Measurements from ENCODE around the gene SPOCK1. TPM values are rescaled to one million over a fixed set of nuclear protein-coding genes. Genes with fewer than 3 reads are reported as not detected.
A peak's percentile ranks its signal among the peaks of the same experiment; 100 is the strongest.
"Not testable (repeated sequence)": the region's sequence is repeated elsewhere in the genome, so short reads cannot be mapped to it uniquely, and the experiment has no call there.

The SPOCK1 gene
- total RNA-seq, 1 experiment from 2014 or later, result 29.1 TPM

DNA sequence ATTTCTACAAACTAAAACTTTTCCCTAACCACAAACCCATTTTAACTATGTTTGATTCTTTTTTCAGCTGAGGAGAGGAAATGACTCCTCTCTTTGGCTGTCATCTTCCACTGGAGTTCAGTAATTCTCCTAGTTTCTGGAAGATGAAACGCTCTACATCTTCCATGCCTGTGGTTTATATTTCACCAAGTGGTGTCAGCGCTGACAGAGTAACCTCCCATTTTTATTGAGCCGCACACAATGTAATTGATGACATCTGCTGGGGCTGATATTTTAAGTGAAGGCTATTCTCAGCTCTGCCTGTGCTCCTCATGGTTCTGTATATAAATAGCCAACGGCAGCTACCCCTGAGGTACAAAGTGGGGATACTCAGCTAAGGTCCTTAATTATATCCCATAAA, 234.6 kb downstream of the SPOCK1 start:
- peak; percentile 89 for DNase-seq (ENCODE audit: low read depth)

DNA sequence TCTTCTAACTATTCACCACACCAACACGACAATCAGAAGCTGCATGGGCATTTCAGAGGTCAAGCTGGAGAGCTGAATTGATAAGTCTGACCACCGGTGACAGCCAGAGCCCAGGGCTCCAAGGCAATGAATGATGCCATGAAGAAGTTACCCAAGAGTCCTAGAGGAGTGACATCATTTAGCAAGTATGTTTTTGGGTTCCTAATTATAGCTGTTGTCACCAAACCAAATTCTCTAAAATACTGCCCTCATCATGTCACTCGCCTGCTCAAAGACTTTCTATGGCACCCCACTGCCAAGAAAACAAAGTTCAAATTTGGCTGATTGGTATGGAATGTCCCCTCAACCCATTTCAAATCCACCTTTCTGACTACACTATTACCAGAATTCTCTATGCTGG, 235.1 kb downstream of the SPOCK1 start:
- peak; percentile 66 for DNase-seq (ENCODE audit: low read depth)

- no peak for DNase-seq (ENCODE audit: low read depth)
Observed at GRCh38 chr5:137263371-137264005, 235.6 kb downstream of the SPOCK1 start.

- no peak for DNase-seq (ENCODE audit: low read depth)
Observed at GRCh38 chr5:137262818-137263217, 236.3 kb downstream of the SPOCK1 start.

GRCh38 chr5:137260820-137261695, 238.1 kb downstream of the SPOCK1 start:
- no peak for DNase-seq (ENCODE audit: low read depth)

GRCh38 chr5:137259115-137259514, 240.0 kb downstream of the SPOCK1 start:
- not testable (repeated sequence) for DNase-seq (ENCODE audit: low read depth)

GRCh38 chr5:137254119-137255090, 244.7 kb downstream of the SPOCK1 start:
- DNase-seq (ENCODE audit: low read depth), result peak; percentile 90

DNA sequence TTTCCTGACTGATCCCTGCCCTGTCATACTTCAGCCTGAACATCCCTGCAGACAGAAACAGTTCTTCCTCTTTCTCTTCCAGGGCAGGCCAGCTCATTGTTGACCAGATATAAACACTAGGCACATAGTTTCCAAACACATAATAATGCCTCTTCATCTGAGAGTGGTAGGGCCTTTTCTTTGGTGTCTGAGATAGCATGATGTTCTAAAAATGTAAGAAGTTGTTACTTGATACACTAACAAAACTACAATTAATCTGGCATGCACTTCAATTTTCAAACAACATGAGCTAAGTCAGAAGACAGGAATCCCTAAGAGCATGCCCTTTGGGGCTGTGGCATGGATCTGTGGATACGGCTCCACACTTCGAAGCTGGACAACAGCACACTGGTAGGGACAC, 246.6 kb downstream of the SPOCK1 start:
- DNase-seq (ENCODE audit: low read depth), result peak; percentile 79

GRCh38 chr5:137250421-137250820, 248.7 kb downstream of the SPOCK1 start:
- DNase-seq (ENCODE audit: low read depth), result no peak

GRCh38 chr5:137248527-137248926, 250.6 kb downstream of the SPOCK1 start:
- DNase-seq (ENCODE audit: low read depth), result peak; percentile 33

DNA sequence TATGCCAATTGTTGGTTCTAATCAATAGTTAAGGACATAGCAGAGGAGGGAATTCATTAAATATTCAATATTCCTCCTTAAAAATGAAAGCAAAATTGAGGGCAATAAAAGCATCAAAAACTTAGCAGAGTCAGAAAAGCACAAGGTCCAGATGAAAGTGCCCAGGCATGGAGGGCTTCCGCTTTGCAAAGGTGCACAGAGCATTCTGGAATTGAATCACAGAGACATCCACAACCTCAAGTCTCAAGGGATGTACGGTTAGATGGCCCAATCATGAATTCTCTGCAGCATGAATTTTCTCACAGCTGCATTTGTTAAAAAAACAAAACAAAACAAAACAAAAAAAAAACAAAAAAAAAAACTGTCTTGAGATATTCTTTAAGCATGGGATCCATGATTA, 253.7 kb downstream of the SPOCK1 start:
- no peak for DNase-seq (ENCODE audit: low read depth)

DNA sequence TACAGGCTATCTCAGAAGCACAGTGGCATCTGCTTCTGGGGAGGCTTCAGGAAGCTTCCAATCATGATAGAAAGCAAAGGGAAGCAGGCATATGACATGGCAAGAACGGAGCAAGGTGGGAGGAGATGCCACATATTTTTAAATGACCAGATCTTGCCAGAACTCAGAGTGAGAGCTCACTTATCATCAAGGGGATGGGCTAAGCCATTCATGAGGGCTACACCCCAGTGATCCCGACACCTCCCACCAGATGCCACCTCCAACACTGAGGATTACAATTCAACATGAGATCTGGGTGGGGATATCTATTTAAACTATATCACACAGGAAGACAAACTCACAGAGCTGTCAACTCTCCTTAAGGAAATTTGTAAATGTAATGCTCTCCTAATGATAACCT, 258.8 kb downstream of the SPOCK1 start:
- DNase-seq (ENCODE audit: low read depth), result no peak

DNA sequence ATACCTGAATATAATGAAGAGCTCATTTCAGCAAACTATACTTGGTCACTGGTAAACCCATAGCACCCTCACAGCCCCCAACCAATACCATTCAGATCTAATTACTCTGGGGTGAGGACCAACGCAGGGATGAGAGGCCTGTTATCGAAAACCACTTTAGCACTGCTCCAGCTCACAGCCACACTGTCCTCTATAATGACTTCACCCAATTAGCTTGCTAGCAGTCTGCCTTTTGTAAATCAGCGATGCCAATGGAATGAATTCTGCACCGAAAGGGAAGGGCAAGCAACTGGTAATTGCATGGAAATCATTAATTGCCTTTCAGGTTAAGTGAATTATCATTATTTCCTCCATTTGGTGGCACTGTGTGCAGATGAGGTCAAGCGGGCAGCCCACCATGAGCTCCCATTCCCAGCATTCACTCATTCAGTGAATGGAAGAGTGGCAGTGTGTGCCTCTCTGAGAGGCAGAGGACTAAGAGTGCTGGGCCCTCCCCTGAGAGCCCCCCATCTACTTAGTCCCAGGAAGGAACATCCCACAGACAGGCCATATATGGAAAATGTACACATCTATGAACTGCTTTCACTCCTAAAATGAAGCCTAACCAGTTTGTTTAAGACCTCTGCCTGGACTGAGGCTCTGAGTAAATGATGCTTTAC, 262.1 kb downstream of the SPOCK1 start:
- no peak for DNase-seq (ENCODE audit: low read depth)

GRCh38 chr5:137236252-137236651, 262.9 kb downstream of the SPOCK1 start:
- DNase-seq (ENCODE audit: low read depth), result peak; percentile 40

DNA sequence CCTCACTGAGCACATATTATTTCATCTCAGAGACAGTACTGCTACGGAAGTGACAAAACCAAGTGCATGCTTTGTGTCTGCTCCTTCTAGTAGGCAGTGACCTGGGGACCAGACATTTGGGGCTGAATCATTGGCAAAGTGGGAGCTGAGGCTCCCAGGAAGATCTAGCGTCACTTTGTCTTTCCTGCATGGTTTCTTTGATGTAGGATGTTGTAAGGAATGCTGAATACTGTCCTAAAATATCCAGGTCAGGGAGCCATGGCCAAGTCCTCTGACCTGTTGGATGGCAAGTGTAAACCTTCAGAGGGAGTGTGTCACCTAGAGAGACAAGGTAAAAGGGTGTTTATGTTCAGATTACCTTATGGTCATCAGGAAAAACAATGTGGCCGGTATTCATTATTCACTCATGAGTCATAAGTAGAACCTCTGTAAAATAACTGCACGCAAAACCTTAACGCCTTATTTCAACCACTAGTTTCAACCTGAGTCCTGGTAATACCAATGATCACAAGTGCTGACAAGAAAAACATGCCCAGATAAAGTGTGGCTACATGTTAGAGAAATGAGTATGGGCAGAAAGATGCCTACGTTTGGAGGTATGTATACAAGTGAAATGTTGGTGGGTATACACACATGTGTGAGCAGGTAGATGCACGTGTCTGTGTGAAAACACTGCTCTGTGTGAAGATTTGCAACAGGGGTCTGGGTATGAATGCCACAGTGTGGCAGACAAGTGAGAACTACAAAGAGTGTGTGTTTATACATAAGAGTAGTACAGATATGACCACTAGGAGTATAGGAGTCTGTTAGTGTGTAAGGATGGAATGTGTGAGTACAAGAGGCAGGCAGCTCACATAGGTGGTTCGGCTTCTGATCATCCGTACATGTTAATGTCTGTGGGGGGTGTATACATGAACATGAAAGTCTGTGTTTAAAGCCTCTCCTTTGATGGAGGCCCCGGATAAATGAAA, 263.9 kb downstream of the SPOCK1 start:
- DNase-seq (ENCODE audit: low read depth), result peak; percentile 95

- DNase-seq (ENCODE audit: low read depth), result peak; percentile 81
Observed at GRCh38 chr5:137233726-137234125, 265.4 kb downstream of the SPOCK1 start.

- DNase-seq (ENCODE audit: low read depth), result not testable (repeated sequence)
Observed at GRCh38 chr5:137233304-137233703, 265.8 kb downstream of the SPOCK1 start.

DNA sequence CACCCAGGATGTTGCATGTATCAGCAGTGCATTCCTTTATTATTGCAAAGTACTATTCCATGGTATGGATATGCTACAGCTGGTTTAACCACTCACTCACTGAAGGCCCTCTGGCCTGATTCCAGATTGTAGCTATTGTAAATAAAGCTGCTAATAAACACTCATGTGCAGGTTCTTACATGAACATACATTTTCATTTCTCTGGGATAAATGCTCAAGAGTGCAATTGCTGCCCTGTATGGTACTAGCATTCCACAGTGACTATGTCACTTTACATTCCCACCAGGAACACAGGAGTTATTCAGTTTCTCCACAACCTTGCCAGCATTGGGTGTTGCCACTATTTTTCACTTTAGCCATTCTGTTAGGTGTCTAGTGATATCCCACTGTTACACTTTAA, 267.6 kb downstream of the SPOCK1 start:
- peak; percentile 70 for DNase-seq (ENCODE audit: low read depth)

DNA sequence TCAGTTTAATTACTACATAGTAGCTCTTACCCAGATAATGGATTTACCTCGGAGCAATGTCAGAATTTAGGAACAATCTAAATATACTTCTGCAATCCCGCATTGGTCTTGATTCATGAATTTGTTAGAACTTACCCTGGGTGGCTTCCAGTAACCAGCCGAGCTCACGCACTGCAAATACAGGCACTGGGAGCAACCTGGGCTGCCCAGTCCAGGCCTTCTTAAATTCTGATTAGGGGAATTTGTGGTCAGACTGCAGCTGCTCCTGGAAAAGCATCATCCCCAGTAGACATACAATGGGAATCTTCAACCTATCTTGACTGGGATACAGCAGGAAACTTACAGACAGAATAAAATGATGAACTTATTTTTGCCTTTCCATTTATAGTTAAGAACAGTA, 270.3 kb downstream of the SPOCK1 start:
- DNase-seq (ENCODE audit: low read depth), result no peak

GRCh38 chr5:137226081-137226480, 273.0 kb downstream of the SPOCK1 start:
- DNase-seq (ENCODE audit: low read depth), result peak; percentile 42
